ENCODE data around the gene HOXC5.

DNA sequence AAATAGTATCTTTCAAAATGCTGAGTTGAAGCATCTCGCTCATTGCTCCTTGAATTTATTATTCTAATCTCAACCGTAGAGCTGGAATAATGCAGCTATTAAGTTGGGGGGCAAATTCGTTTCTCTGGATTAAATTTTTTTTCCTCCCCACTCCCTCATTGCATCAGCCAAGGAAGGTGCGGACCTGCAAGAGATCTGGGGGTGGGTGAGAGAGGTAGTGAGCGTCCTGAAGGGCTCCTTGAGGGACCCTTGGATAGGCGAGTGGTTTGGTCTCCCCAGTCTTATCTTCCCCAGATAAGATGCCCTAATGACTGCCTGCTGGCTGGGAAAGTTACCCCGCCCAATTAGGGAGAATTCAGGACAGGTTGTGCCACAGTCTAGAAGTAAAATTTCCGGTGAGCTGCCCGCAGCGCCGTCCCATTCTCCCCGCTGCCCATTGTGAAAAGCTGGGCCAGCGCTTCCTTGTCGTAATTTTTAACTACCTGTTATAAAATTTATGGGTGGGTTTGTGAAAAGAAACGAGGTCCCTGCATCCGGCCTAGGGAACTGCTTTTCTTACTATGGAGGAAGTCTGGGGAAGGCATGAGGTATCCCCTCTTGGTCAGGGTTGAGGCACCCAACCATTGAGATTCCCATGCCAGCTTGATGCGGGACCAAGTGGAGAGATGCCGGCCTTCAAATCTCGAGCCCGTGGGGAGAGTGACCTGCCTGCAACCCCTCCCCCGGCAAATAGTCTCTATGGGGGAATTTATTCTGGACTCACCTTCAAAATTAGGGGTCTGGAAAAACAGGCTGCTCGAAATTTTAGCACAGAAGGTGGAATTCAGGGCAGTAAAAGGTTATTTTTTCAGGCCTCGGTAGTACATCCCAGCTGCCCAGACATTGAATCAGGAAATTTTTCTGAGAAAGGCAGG is 17.6 kb upstream of the HOXC5 start:
- TF ChIP-seq, protein P1, sequence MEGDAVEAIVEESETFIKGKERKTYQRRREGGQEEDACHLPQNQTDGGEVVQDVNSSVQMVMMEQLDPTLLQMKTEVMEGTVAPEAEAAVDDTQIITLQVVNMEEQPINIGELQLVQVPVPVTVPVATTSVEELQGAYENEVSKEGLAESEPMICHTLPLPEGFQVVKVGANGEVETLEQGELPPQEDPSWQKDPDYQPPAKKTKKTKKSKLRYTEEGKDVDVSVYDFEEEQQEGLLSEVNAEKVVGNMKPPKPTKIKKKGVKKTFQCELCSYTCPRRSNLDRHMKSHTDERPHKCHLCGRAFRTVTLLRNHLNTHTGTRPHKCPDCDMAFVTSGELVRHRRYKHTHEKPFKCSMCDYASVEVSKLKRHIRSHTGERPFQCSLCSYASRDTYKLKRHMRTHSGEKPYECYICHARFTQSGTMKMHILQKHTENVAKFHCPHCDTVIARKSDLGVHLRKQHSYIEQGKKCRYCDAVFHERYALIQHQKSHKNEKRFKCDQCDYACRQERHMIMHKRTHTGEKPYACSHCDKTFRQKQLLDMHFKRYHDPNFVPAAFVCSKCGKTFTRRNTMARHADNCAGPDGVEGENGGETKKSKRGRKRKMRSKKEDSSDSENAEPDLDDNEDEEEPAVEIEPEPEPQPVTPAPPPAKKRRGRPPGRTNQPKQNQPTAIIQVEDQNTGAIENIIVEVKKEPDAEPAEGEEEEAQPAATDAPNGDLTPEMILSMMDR (conservative IDR thresholded peaks at IDR 0.05; ENCODE audit: low read length), result no peak
- TF ChIP-seq EZH2phosphoT487 (IDR thresholded peaks at IDR 0.05; ENCODE audit: borderline replicate concordance, low read depth, low read length), result no peak

All from OCI-LY7 (cell line).